Progenitor cell of endocrine pancreas (in vitro differentiated cells): ENCODE data around the gene SMYD5. TPM values are rescaled to one million over a fixed set of nuclear protein-coding genes. Genes with fewer than 3 reads are reported as not detected.

ENCODE experiments used
- DNase-seq: peaks from one replicate; pipeline ENCODE4 v3.0.0; 2021; ENCODE audit warnings: low spot score; ENCODE audit not compliant: unreplicated experiment
- H3K27ac Mint-ChIP-seq: 2 replicates; pipeline ENCODE4 v1.8.0; 2021; ENCODE audit warnings: mild to moderate bottlenecking, moderate library complexity, mixed read lengths
- H3K27me3 Mint-ChIP-seq: 2 replicates; pipeline ENCODE4 v1.8.0; 2021; ENCODE audit warnings: mixed read lengths
- H3K36me3 Mint-ChIP-seq: 2 replicates; pipeline ENCODE4 v1.8.0; 2022; ENCODE audit warnings: mixed read lengths; ENCODE audit not compliant: insufficient read depth
- H3K4me1 Mint-ChIP-seq: 2 replicates; pipeline ENCODE4 v1.8.0; 2021; ENCODE audit warnings: low read depth, mixed read lengths
- H3K4me3 Mint-ChIP-seq: 2 replicates; pipeline ENCODE4 v1.8.0; 2021; ENCODE audit warnings: low read depth, mild to moderate bottlenecking, moderate library complexity, mixed read lengths
- H3K9me3 Mint-ChIP-seq: 2 replicates; pipeline ENCODE4 v1.8.0; 2021; ENCODE audit warnings: low read depth, mixed read lengths
- CTCF ChIP-seq: fragments of 200-600 bp; sonication (generic); IDR thresholded peaks from one replicate; pipeline ENCODE4 v1.5.0; 2021; ENCODE audit warnings: antibody characterized with exemption, mild to moderate bottlenecking; ENCODE audit not compliant: unreplicated experiment
- total RNA-seq: library from RNA; stranded (reverse); gene quantifications from 2 replicates; pipeline ENCODE4 v1.2.1, GENCODE V29; 2021

Gene SMYD5
- total RNA-seq, 1 donor from 2014 or later, result 30.2 TPM

- no peak for DNase-seq
- Mint-ChIP-seq H3K27ac (no peak overlapping the region), H3K27me3 (no peaks in the 10 kb centered on the region), H3K36me3 (peaks cover 12% of the 10 kb centered on the region), H3K4me3 (no peak overlapping the region), H3K9me3 (no peaks in the 10 kb centered on the region), H3K4me1 (no peaks in the 10 kb centered on the region)
- TF ChIP-seq CTCF, result no peak
These were observed 38.4 kb downstream of the SMYD5 start for GRCh38 chr2:73252238-73253027.

- Mint-ChIP-seq H3K27ac (no peak overlapping the region), H3K36me3 (peaks cover 10% of the 10 kb centered on the region), H3K9me3 (no peaks in the 10 kb centered on the region), H3K4me1 (no peaks in the 10 kb centered on the region), H3K4me3 (no peak overlapping the region), H3K27me3 (no peaks in the 10 kb centered on the region)
- DNase-seq, result no peak
- no peak for TF ChIP-seq CTCF
These were observed 39.4 kb downstream of the SMYD5 start for GRCh38 chr2:73253400-73253799.

GRCh38 chr2:73253901-73254300, 39.9 kb downstream of the SMYD5 start:
- H3K36me3 Mint-ChIP-seq, result peaks cover 7% of the 10 kb centered on the region

GRCh38 chr2:73254343-73255006, 40.4 kb downstream of the SMYD5 start:
- DNase-seq, result no peak
- TF ChIP-seq CTCF, result no peak
- no peaks in the 10 kb centered on the region for H3K27me3 Mint-ChIP-seq
- no peaks in the 10 kb centered on the region for H3K9me3 Mint-ChIP-seq
- H3K4me3 Mint-ChIP-seq, result no peak overlapping the region
- no peak overlapping the region for H3K27ac Mint-ChIP-seq
- peaks cover 6% of the 10 kb centered on the region for H3K36me3 Mint-ChIP-seq
- H3K4me1 Mint-ChIP-seq, result no peaks in the 10 kb centered on the region

More at GRCh38 chr2:73253901-73254300, 39.9 kb downstream of the SMYD5 start:
- no peak overlapping the region for H3K27ac Mint-ChIP-seq
- H3K9me3 Mint-ChIP-seq, result no peaks in the 10 kb centered on the region
- no peaks in the 10 kb centered on the region for H3K4me1 Mint-ChIP-seq
- H3K27me3 Mint-ChIP-seq, result no peaks in the 10 kb centered on the region
- DNase-seq, result no peak
- H3K4me3 Mint-ChIP-seq, result no peak overlapping the region
- TF ChIP-seq CTCF, result no peak

- Mint-ChIP-seq H3K27ac (no peak overlapping the region), H3K36me3 (peaks cover 4% of the 10 kb centered on the region), H3K4me1 (no peaks in the 10 kb centered on the region), H3K9me3 (no peaks in the 10 kb centered on the region), H3K27me3 (no peaks in the 10 kb centered on the region), H3K4me3 (no peak overlapping the region)
- TF ChIP-seq CTCF, result no peak
- no peak for DNase-seq
These were observed 41.1 kb downstream of the SMYD5 start for GRCh38 chr2:73255007-73255644.
